GM10248 (cell line): ENCODE results near the gene IQSEC1.

Experiments used
- CTCF ChIA-PET: fragments of 300-600 bp; sonication (Branson Sonifier 250); formaldehyde crosslinking; extraction: SDS; loops from one replicate; lab custom pipeline; 2021; ENCODE audit warnings: antibody characterized with exemption; lab: Yijun Ruan, JAX
- POLR2A ChIA-PET: fragments of 350-650 bp; sonication (Branson Sonifier 250); formaldehyde crosslinking; extraction: SDS; loops from one replicate; lab custom pipeline; 2020; ENCODE audit warnings: antibody characterized with exemption; lab: Yijun Ruan, JAX
- DNase-seq: peaks from one replicate; pipeline ENCODE4 v3.0.0; 2012; ENCODE audit errors: extremely low spot score
- TF ChIP-seq, protein P1 (sequence below): IDR thresholded peaks from 2 replicates; pipeline ENCODE4 v1.5.1; 2012; ENCODE audit warnings: mild to moderate bottlenecking, low read depth; ENCODE audit errors: extremely low read depth, missing control alignments, control extremely low read depth

IQSEC1 gene

DNA sequence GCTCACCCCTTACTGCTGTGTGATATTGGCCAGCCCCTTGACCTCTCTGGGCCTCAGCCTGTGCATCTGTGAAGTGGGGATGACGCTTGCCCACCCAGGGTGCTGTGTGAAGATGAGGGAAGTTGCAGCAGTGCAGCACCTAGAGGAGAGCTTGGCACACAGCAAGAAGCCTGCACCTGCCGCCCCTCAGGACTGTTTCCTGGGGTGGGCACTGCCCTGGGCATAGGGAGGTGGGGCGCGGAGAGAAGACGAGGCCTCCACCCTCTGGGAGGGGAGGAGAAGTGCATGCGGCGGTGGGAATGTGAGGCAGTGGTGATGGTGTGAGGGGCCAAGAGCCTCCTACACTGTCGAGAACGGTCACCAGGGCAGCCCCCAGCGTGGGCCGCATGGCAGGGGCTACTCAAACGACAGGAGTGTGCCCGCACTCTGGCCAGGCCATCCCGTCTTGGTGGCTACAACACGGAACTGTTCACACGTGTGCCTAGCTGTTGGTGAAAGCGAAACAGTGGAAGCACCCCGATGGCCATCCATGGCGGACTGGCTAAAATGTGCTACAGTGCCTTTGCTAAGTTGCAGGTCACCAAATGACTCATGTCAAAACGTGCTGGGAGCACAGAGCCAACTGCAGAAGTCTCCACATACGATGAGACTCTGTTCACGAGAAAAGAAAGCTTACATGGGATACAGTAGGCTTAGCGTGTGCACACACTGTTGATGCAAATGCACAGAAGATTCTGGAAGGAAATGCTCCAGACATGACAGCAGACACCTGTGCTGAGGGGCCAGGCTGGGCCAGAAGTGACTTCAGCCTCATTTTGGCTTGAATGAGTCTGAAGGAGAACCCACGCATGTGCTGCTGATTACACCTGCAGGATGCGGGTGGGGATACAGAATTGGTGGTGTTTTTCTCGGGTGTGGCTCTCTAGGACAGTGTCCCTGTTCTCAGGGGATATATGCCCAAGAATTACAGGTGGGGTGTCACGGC, 40.4 kb upstream of the IQSEC1 start:
- DNase-seq, result no peak
- ChIA-PET POLR2A (interaction anchor here (0.7 kb wide), 1 partner anchor 462 kb away, joined by 5 read pairs; no protein-coding TSS in a partner anchor), CTCF (no interaction called here)
- TF ChIP-seq, protein P1, sequence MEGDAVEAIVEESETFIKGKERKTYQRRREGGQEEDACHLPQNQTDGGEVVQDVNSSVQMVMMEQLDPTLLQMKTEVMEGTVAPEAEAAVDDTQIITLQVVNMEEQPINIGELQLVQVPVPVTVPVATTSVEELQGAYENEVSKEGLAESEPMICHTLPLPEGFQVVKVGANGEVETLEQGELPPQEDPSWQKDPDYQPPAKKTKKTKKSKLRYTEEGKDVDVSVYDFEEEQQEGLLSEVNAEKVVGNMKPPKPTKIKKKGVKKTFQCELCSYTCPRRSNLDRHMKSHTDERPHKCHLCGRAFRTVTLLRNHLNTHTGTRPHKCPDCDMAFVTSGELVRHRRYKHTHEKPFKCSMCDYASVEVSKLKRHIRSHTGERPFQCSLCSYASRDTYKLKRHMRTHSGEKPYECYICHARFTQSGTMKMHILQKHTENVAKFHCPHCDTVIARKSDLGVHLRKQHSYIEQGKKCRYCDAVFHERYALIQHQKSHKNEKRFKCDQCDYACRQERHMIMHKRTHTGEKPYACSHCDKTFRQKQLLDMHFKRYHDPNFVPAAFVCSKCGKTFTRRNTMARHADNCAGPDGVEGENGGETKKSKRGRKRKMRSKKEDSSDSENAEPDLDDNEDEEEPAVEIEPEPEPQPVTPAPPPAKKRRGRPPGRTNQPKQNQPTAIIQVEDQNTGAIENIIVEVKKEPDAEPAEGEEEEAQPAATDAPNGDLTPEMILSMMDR, result no peak

DNA sequence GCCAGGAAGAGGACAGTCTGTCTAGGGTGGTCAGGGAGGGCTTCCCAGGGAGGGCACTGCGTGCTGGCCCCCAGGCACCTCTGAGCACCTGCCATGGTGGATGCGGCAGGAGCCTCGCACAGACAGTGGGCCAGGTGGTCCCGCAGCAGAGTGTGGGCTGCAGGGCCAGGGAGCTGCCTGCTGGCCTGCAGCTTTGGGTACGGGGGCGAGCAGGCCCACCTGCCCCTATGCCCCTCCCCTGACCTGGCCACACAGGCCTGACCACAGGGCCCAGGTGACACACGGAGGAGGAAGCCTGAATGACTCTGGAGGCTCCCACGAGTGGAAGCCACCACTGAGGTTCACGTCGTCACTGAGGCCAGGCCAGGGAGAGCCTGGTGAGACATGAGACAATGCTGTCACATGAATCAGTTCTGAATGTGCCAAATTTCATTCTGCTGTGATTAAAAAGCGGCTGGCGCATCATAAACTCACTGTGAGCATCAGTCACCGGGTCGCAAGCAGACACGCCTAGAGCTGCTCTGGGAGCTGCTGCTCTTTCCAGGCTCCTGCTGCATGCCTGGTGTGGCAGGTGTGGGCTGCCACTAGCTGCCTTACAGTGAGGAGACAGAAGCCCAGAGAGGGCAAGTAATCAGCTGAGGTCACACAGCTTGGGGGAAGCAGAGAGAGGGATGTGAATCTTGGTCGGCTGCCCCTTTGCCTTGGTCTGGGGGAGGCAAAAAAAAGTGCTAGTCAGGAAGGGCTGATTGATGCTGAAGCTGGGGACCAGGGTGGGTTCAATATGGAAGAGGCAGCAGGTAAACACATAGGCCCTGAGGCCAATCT, 39.5 kb upstream of the IQSEC1 start:
- TF ChIP-seq, protein P1, result no peak
- no peak for DNase-seq
- POLR2A ChIA-PET, result no interaction called here
- CTCF ChIA-PET, result interaction anchor here (3.6 kb wide), 1 partner anchor 21 kb away, joined by 22 read pairs; no protein-coding TSS in a partner anchor

DNA sequence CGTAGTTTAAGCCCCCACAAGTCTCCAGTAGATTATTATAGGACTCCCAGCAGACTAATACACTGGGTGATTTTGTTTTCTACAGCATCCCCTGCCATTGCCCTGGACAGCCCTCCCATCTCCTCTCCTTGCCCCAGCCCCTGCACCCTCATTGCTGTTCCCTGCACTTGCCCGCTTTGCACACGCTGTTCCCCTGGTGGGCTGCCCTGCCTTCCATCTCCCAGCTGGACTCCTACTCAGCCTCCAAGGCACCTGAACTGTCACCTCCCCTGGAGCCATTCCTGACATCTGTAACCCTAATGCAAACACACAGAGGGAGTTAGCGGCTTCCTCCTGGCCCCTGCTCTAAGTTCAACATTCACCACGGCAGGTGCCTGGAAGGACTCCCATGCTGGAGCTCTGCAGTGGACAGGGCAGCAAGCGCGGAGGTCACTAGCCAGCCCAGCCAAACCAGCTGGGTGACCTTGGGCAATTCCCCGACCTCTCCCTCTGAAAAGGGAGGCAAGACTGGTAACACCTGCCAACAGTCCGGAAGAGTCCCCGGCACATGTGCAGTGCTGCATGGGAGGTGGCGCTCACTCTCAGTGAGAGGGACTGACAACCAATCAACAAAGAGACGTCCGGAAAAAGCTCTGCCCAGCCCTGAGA, 38.8 kb upstream of the IQSEC1 start:
- ChIA-PET POLR2A (no interaction called here), CTCF (interaction anchor here (1.6 to 3.6 kb wide), 2 partner anchors 20 to 38 kb away, joined by 3 to 22 read pairs; no protein-coding TSS in a partner anchor)
- no peak for DNase-seq
- TF ChIP-seq, protein P1, result no peak

DNA sequence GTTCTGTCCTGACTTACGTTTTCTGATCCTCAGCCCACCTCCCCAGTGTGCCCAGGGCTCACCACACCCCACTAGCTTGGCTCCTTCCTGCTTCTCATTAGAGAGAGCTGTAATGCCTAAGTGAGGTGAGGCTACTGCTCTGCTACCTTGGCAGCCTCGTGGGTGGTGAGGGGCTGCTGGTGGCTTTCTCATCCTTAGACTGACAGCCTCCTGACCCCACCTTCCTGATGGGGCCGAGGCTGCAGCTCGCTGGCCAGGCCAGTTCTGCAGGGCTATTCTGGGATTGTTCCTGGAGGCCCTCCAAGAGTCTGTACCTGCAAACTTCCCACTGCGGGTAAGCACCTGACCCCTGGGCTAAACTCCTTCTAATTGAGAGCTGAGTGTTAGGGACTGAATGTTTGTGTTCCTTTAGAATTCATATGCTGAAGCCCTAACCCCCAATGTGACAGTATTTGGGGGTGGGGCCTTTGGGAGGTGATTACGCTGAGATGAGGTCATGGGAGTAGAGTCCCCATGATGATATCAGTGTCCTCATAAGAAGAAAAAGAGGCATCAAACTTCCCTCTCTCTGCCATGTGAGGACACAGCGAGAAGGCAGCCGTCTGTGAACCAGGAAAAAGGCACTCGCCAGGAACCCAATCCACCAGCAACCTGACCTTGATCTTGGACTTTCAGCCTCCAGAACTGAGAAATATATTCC, 38.1 kb upstream of the IQSEC1 start:
- TF ChIP-seq, protein P1, result no peak
- POLR2A ChIA-PET, result no interaction called here
- CTCF ChIA-PET, result interaction anchor here (1.0 to 3.6 kb wide), 3 partner anchors 19 to 341 kb away, joined by 3 to 22 read pairs (median 3); no protein-coding TSS in a partner anchor
- no peak for DNase-seq

DNA sequence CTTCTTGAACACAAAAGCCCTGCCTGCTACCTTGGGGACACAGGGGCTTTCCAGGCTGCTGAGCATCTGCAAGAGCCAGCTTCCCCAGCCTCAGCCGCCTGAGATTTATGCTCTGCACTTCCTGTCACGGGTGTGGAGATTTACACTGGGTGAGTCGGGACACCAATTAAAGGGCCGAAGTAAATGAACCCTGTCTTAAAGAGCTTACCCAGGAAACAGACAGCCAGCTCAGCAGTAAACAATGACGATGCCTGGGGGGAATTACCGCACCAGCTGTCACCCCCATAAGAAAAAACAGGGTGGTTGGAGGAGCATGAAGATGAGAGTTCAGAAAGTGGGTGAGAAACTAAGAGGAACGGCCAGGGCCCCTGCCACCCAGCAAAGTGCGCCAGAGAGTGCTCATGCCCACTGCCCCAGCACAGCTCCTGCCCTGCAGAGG, 37.5 kb upstream of the IQSEC1 start:
- TF ChIP-seq, protein P1, result no peak
- DNase-seq, result peak; percentile 75
- ChIA-PET POLR2A (no interaction called here), CTCF (interaction anchor here (1.0 to 3.6 kb wide), 3 partner anchors 19 to 342 kb away, joined by 3 to 22 read pairs (median 3); no protein-coding TSS in a partner anchor)
